PFSK-1 (cell line): ENCODE data around the gene PATL2.

Experiments used
- FOXP2 ChIP-seq: optimal IDR thresholded peaks from 2 replicates; pipeline ENCODE3; 2011; ENCODE audit warnings: borderline replicate concordance, control low read depth, inconsistent platforms; ENCODE audit not compliant: insufficient read depth; ENCODE audit errors: extremely low read length, extremely low read depth
- POLR2AphosphoS5 ChIP-seq: IDR thresholded peaks from 2 replicates; pipeline ENCODE4 v1.6.1; 2012; ENCODE audit warnings: low read depth, mild to moderate bottlenecking, control low read depth, low read length, moderate library complexity
- SIN3A ChIP-seq: IDR thresholded peaks from 2 replicates; pipeline ENCODE4 v1.6.1; 2012; ENCODE audit warnings: mild to moderate bottlenecking, low read length, moderate library complexity, borderline replicate concordance; ENCODE audit not compliant: insufficient read depth
- TAF1 ChIP-seq: IDR thresholded peaks from 2 replicates; pipeline ENCODE4 v1.6.1; 2012; ENCODE audit warnings: low read length, control low read depth, borderline replicate concordance; ENCODE audit not compliant: insufficient read depth
- TF ChIP-seq, protein P1 (sequence below), 2 experiments: IDR thresholded peaks; 2 replicates each; pipeline versions ENCODE4 v1.6.1 to v1.8.0; 2011 to 2012; ENCODE audit warnings: low read depth in 2 of 2, low read length in 2 of 2, control low read depth in 1 of 2, inconsistent platforms in 1 of 2, mild to moderate bottlenecking in 1 of 2, moderate library complexity in 1 of 2; ENCODE audit not compliant: insufficient read depth in 1 of 2

DNA sequence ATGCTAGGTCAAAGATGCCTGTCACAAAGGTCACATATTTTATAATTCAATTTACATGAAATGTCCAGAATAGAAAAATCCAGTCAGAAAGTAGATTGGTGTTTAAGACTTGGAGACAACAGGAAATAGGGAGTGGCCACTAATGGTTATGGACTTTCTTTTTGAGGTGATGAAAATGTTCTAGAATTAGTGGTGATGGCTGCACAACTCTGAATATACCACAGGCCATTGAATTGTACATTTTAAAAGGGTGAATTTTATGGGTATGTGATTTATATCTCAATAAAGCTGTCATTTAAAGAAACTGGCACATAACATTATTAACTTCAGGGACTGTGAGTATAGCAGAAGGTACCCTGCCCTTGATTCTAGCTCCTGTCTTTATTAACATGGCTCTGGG lies 63.5 kb downstream of the PATL2 start:
- TF ChIP-seq POLR2AphosphoS5 (no peak), SIN3A (no peak), TAF1 (no peak), FOXP2 (no peak)
- TF ChIP-seq, protein P1, sequence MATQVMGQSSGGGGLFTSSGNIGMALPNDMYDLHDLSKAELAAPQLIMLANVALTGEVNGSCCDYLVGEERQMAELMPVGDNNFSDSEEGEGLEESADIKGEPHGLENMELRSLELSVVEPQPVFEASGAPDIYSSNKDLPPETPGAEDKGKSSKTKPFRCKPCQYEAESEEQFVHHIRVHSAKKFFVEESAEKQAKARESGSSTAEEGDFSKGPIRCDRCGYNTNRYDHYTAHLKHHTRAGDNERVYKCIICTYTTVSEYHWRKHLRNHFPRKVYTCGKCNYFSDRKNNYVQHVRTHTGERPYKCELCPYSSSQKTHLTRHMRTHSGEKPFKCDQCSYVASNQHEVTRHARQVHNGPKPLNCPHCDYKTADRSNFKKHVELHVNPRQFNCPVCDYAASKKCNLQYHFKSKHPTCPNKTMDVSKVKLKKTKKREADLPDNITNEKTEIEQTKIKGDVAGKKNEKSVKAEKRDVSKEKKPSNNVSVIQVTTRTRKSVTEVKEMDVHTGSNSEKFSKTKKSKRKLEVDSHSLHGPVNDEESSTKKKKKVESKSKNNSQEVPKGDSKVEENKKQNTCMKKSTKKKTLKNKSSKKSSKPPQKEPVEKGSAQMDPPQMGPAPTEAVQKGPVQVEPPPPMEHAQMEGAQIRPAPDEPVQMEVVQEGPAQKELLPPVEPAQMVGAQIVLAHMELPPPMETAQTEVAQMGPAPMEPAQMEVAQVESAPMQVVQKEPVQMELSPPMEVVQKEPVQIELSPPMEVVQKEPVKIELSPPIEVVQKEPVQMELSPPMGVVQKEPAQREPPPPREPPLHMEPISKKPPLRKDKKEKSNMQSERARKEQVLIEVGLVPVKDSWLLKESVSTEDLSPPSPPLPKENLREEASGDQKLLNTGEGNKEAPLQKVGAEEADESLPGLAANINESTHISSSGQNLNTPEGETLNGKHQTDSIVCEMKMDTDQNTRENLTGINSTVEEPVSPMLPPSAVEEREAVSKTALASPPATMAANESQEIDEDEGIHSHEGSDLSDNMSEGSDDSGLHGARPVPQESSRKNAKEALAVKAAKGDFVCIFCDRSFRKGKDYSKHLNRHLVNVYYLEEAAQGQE (IDR thresholded peaks at IDR 0.05; ENCODE audit: insufficient read depth in 1 of 2, low read depth in 2 of 2, low read length in 2 of 2): no peak
